Esophagus muscularis mucosa (tissue), 4 donors: Measurements from ENCODE around the gene MX2.

Source experiments
- CTCF ChIP-seq, 3 experiments: fragments of 200-600 bp in 2 of 3; fragments of 450-650 bp in 1 of 3; sonication (generic) in 2 of 3; IDR thresholded peaks; one replicate each; pipeline ENCODE4 v1.5.1; 2017 to 2019; ENCODE audit warnings: antibody characterized with exemption in 3 of 3, mild to moderate bottlenecking in 2 of 3, moderate library complexity in 1 of 3
- EP300 ChIP-seq: sonication (generic); formaldehyde crosslinking; IDR thresholded peaks from one replicate; pipeline ENCODE4 v1.6.1; 2017; ENCODE audit warnings: antibody characterized with exemption
- POLR2A ChIP-seq: fragments of 450-650 bp; IDR thresholded peaks from one replicate; pipeline ENCODE4 v1.6.1; 2017; ENCODE audit warnings: antibody characterized with exemption, moderate library complexity, mild to moderate bottlenecking, low read depth
- POLR2AphosphoS5 ChIP-seq, 2 donors: sonication (generic); formaldehyde crosslinking; IDR thresholded peaks; one replicate each; pipeline ENCODE4 v1.6.1; 2017; ENCODE audit warnings: antibody characterized with exemption in 2 of 2

GRCh38 chr21:41429305-41429704 is 67.5 kb downstream of the MX2 start:
- TF ChIP-seq POLR2AphosphoS5 (IDR thresholded peaks at IDR 0.05), result no peak
- TF ChIP-seq CTCF (IDR thresholded peaks at IDR 0.05), result no peak
- TF ChIP-seq POLR2A, result no peak
- no peak for TF ChIP-seq EP300
